ENCODE results near the gene JAZF1. TPM values are rescaled to one million over a fixed set of nuclear protein-coding genes. Genes with fewer than 3 reads are reported as not detected.

JAZF1 gene
- total and polyA plus RNA-seq, 2 donors: 30.7 to 31.9 TPM

DNA sequence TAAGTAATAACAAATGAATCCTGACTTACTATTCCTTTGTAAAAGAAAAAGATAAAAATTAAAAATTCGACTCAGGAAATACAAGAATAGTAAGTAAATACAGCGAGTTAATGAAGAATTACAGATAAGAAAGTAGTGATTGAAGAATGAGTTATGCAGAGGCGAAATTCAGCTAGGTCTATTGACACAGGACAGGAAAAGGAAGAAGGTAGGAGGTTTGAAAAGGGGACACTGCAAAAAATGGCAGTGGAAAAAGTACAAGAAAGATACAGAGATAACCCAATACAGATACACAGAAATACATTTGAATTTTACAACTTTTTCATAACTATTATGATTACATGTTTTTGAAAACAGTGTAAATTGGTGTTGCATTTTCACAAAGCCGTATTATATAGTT, 28.0 kb downstream of the JAZF1 start:
- no peak overlapping the region for H3K27ac ChIP-seq (ENCODE audit: low read depth)
- no peaks in the 10 kb centered on the region for H3K4me1 ChIP-seq (ENCODE audit: insufficient read depth)
- WGBS: 91% methylated on average over 4 of the region's 4 CpGs
- DNase-seq (ENCODE audit: extremely low spot score): no peak
- no peaks in the 10 kb centered on the region for H3K36me3 ChIP-seq (ENCODE audit: insufficient read depth)
- no peak overlapping the region for H3K4me3 ChIP-seq (ENCODE audit: low read depth, low read length)

DNA sequence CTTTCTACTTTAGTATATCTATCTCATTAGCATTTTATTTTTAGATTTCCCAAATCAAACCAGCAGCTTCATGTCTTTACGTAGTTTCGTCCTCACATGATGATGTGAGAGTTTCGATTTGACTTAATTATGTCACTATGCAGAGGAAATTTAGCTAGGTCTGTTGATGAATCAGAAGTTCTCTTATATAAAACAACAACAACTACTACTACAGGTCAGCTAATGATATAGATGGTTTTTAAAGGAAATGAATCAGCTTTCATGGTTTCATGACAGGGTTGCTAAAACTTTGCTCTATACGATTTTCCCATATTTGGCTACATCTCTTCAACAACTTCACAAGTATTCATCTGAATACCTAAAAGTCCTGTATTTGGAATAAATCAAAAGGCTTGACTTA, 28.6 kb downstream of the JAZF1 start:
- no peaks in the 10 kb centered on the region for H3K4me1 ChIP-seq (ENCODE audit: insufficient read depth)
- H3K27ac ChIP-seq (ENCODE audit: low read depth): no peak overlapping the region
- no peak overlapping the region for H3K4me3 ChIP-seq (ENCODE audit: low read depth, low read length)
- no peak for DNase-seq (ENCODE audit: extremely low spot score)
- WGBS: 89% methylated on average over 4 of the region's 4 CpGs
- no peaks in the 10 kb centered on the region for H3K36me3 ChIP-seq (ENCODE audit: insufficient read depth)

DNA sequence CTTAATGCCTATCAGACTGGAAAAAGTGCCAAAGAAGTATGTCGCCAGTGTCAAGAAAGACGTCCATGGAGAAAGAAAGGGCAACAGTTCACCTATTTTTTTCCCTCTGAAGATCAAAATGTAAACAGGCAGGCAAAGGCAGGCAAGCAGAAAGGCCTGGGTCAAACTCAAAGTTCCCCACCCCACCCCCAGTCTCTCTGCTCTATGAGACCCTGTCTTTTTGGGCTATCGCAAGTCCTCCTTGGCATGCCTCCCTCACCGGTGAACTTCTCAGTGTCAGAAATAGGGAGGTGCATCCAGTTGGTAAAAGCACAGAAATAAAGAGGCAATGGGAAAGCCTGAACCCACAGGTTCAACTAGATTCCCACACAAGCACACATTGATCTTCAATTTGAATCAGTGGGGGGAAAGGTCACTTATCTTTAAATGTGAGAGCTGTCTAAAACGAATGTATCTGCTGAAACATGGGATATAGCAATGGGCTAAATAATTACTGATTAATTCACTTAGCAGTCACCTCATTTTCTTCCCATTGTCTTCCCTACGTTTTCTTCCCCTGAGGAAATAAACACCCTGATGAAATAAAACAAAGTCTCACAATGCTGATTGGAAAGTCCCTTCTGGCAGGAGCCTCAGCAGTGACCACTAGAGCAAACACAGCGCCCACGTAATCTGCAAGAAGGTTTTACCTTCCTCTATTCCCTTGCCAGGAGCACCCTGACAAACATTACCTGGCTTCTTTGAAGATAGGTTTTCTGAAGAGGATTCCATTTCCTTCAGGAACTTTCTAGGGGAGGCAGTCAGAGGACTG, 31.1 kb downstream of the JAZF1 start:
- Histone ChIP-seq H3K4me3 (ENCODE audit: low read depth, low read length) (no peak overlapping the region), H3K4me1 (ENCODE audit: insufficient read depth) (no peaks in the 10 kb centered on the region), H3K27ac (ENCODE audit: low read depth) (no peak overlapping the region), H3K36me3 (ENCODE audit: insufficient read depth) (no peaks in the 10 kb centered on the region)
- no peak for DNase-seq (ENCODE audit: extremely low spot score)
- 78% methylated on average over 8 of the region's 8 CpGs for WGBS

DNA sequence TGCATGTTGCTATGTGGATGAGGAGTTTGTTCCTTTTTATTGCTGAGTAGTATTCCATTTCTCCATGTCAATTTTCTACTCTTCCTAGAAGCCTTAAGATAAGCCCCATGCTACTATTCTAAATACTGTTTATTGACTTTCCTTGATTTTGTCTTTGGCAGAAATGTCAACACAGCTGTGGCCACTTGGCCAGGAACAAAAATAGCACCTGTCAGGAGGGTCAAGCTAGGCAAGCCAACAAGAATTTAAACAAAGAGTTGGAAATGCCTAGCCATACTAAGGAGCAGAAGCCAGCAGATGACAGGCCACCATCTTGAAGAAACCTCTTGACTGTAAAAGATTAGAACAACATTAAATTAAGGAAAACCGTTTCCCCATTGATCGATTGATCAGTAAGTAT, 34.7 kb downstream of the JAZF1 start:
- Histone ChIP-seq H3K4me3 (ENCODE audit: low read depth, low read length) (no peak overlapping the region), H3K27ac (ENCODE audit: low read depth) (no peak overlapping the region), H3K36me3 (ENCODE audit: insufficient read depth) (no peaks in the 10 kb centered on the region), H3K4me1 (ENCODE audit: insufficient read depth) (no peaks in the 10 kb centered on the region)
- 97% methylated on average over 2 of the region's 2 CpGs for WGBS
- no peak for DNase-seq (ENCODE audit: extremely low spot score)

DNA sequence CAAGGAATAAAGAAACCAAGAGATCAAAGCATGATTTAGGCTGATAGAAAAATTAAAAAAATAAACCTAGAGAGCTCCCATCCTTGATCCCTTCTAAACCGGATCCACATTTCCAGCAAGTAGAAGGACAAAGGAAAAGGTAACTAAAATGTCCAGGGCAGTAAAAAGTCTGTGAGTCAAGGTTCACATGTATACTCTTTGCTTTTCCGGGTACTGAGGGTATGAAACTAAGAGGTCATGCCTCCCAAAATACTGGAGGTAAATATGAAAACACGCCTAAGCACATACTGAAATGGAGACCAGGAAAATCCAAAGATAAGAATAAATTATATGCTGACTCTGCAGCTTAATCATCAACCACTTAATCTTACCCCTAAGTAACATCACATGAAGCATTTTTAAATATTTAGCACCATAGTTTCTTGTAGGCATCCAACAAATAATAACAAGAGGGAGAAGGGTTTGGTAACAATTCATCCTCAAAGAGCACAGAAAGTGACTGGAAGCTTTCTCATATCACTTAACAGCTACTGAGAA, 35.4 kb downstream of the JAZF1 start:
- WGBS: 90% methylated on average over 3 of the region's 3 CpGs
- Histone ChIP-seq H3K4me3 (ENCODE audit: low read depth, low read length) (no peak overlapping the region), H3K36me3 (ENCODE audit: insufficient read depth) (no peaks in the 10 kb centered on the region), H3K4me1 (ENCODE audit: insufficient read depth) (no peaks in the 10 kb centered on the region), H3K27ac (ENCODE audit: low read depth) (no peak overlapping the region)
- no peak for DNase-seq (ENCODE audit: extremely low spot score)

DNA sequence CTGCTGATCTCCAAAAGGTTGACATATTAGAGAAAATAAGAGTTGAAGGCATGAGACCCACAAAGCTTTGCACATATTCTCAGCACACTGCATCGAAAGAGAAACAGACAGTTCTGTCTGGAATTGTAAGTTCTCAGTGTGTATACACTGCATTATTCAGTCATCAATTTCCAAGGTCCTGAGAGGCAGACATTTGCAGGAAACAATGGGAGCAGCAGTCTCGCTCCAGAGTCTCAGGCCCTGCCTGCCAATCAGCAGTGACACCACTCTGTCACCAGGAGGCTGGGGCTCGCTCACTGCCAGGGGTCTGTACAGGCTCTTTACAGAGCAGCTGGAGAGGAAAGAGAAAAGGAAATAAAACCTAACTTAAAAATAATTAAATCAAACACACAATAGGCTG, 36.3 kb downstream of the JAZF1 start:
- DNase-seq (ENCODE audit: extremely low spot score): no peak
- WGBS: 94% methylated on average over 3 of the region's 3 CpGs
- Histone ChIP-seq H3K4me1 (ENCODE audit: insufficient read depth) (no peaks in the 10 kb centered on the region), H3K36me3 (ENCODE audit: insufficient read depth) (no peaks in the 10 kb centered on the region), H3K27ac (ENCODE audit: low read depth) (no peak overlapping the region), H3K4me3 (ENCODE audit: low read depth, low read length) (no peak overlapping the region)

DNA sequence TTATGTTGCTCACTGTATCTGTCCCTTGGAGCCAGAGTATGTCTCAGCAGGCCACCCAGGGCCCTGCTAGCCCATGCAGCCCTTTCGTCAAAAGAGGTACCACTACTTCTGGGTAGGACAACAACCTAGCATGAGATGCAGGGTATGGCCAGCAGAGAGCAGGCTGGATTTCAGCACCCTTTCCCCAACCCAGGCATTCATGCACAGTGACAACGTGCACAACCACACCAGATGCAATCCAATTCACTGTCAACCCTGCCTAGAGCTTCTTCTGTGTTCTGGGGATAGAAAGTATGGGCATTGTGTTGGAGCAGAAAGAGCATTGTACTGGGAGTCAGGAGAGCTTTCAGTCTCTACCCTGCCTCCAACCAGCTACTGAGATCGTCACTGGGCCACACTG, 37.9 kb downstream of the JAZF1 start:
- H3K27ac ChIP-seq (ENCODE audit: low read depth): no peak overlapping the region
- 90% methylated on average over 3 of the region's 3 CpGs for WGBS

DNA sequence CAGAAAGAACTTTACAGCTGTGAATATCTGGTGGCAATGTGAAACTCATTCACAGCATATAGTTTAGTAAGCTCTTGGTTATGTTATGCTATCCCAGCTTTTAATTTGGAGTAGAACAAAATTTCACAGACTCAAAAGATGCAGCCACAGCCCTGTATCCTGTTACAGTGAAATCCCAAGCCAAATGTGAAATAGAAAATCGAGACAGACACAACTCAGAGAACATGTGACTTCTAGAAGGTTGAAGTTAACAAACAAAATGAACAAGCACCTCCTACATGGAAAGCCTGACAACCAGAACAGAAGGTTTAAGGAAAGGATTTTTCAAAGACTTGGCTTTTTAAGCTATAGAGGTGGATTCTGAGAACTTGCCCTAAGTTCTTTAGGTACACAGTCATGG, 39.6 kb downstream of the JAZF1 start:
- no peak overlapping the region for H3K27ac ChIP-seq (ENCODE audit: low read depth)
- no peak overlapping the region for H3K4me3 ChIP-seq (ENCODE audit: low read depth, low read length)
- no peak for DNase-seq (ENCODE audit: extremely low spot score)
- H3K4me1 ChIP-seq (ENCODE audit: insufficient read depth): peaks cover 1% of the 10 kb centered on the region
- 38% methylated on average over 1 of the region's 1 CpG for WGBS
- no peaks in the 10 kb centered on the region for H3K36me3 ChIP-seq (ENCODE audit: insufficient read depth)

More for the DNA sequence above, 37.9 kb downstream of the JAZF1 start:
- H3K4me3 ChIP-seq (ENCODE audit: low read depth, low read length): no peak overlapping the region
- no peak for DNase-seq (ENCODE audit: extremely low spot score)
- H3K4me1 ChIP-seq (ENCODE audit: insufficient read depth): no peaks in the 10 kb centered on the region
- H3K36me3 ChIP-seq (ENCODE audit: insufficient read depth): no peaks in the 10 kb centered on the region

DNA sequence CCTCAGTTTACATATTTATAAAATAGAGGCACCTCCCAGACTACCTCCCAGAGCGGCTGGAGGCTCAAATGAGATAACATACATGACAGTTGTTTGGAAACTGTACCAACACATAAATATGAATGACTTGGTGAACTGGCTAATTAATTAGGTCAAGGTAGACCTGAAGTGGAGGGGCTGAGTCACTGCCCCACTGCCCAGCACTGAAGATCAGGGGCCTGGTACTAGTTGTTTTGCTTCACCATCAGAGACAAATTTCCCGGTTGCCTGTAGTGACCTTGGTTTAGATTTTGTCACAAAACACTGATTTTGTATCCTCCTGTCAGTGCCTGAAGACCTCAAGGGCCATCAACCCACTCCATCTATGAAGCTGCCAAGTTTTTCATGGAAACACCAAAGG, 41.8 kb downstream of the JAZF1 start:
- 92% methylated on average over 2 of the region's 2 CpGs for WGBS
- peaks cover 1% of the 10 kb centered on the region for H3K4me1 ChIP-seq (ENCODE audit: insufficient read depth)
- no peak overlapping the region for H3K27ac ChIP-seq (ENCODE audit: low read depth)
- H3K4me3 ChIP-seq (ENCODE audit: low read depth, low read length): no peak overlapping the region
- no peak for DNase-seq (ENCODE audit: extremely low spot score)
- no peaks in the 10 kb centered on the region for H3K36me3 ChIP-seq (ENCODE audit: insufficient read depth)

DNA sequence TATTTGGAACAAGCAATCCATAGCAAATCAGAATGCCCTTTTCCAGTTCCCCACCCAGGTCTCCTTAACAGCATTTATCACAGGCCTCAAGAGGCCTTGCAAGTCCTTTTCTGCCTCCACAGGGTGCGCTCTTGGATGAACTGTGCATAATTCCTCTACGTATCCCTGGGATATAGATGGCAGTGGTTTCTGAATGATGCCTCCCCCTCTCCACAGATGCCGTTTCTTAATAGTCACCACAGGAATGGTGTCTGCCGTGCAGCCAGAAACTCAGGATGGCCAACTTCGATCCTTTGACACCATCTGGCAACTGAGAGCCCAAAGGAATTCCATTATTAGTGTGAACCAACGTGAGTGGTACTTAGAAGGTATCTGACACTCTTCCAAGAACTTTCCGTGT, 43.1 kb downstream of the JAZF1 start:
- DNase-seq (ENCODE audit: extremely low spot score): no peak
- 94% methylated on average over 7 of the region's 7 CpGs for WGBS
- Histone ChIP-seq H3K4me1 (ENCODE audit: insufficient read depth) (peaks cover 1% of the 10 kb centered on the region), H3K36me3 (ENCODE audit: insufficient read depth) (no peaks in the 10 kb centered on the region), H3K4me3 (ENCODE audit: low read depth, low read length) (no peak overlapping the region), H3K27ac (ENCODE audit: low read depth) (no peak overlapping the region)

DNA sequence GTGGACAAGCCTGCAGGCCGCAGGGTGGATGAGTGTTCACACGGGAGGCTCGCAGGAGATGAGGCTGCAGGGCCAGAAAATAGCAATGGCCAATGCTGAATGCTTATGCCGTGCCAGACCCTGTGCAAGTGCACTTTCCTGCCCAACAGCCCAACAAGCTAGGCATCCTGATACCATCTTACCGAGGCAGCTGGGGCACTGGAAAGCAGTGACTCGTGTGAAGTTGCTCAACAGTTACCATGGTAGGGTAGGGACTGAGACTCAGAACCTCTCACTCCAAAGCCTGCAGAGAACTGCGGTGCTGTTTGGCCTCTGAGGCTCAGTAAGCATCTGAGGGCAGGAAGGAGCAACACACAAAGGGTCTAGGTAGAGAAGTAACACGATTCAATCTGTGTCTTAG, 43.7 kb downstream of the JAZF1 start:
- no peak for DNase-seq (ENCODE audit: extremely low spot score)
- Histone ChIP-seq H3K27ac (ENCODE audit: low read depth) (no peak overlapping the region), H3K36me3 (ENCODE audit: insufficient read depth) (no peaks in the 10 kb centered on the region), H3K4me3 (ENCODE audit: low read depth, low read length) (no peak overlapping the region), H3K4me1 (ENCODE audit: insufficient read depth) (peaks cover 1% of the 10 kb centered on the region)
- 92% methylated on average over 8 of the region's 8 CpGs for WGBS

DNA sequence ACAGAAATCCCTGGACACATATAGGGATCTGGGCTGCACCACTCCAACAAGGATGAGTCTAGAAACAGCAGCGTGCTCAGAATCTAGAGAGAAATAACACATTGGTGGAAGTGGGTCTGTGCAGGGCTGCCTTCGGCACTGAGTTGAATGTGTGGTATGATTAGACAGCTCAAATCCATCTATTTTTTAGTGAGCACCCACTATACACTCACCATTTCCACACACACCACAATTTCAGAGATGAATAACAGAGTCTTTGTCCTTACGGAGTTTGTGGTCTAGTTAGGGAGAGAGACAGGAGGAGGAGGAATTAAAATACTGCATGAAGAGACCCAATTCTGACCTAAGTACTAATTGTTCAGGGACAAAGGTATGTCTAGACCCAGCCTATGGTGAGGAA, 44.2 kb downstream of the JAZF1 start:
- WGBS: 61% methylated on average over 3 of the region's 3 CpGs
- H3K36me3 ChIP-seq (ENCODE audit: insufficient read depth): no peaks in the 10 kb centered on the region
- no peak for DNase-seq (ENCODE audit: extremely low spot score)
- no peak overlapping the region for H3K4me3 ChIP-seq (ENCODE audit: low read depth, low read length)
- peaks cover 1% of the 10 kb centered on the region for H3K4me1 ChIP-seq (ENCODE audit: insufficient read depth)
- no peak overlapping the region for H3K27ac ChIP-seq (ENCODE audit: low read depth)

DNA sequence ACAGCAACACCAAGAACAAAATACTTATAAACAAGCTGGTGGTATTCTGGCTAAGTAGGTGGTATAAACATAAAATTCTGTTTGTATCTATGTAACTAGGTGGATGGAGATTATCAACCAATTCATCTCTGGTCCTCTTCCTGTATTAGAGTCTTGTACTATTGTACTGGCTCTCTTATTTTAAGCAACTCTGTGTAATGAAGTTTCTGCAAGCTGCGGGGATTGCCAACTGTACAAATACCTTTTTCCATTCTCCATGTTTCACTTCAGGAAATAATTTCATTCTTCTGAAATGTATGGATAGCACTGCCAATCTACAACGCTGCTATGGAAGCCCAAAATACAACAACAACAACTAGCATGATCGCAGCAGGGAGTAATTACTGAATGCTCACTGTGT, 44.8 kb downstream of the JAZF1 start:
- Histone ChIP-seq H3K4me3 (ENCODE audit: low read depth, low read length) (no peak overlapping the region), H3K36me3 (ENCODE audit: insufficient read depth) (no peaks in the 10 kb centered on the region), H3K27ac (ENCODE audit: low read depth) (no peak overlapping the region), H3K4me1 (ENCODE audit: insufficient read depth) (peaks cover 1% of the 10 kb centered on the region)
- WGBS: 51% methylated on average over 3 of the region's 3 CpGs
- DNase-seq (ENCODE audit: extremely low spot score): no peak

DNA sequence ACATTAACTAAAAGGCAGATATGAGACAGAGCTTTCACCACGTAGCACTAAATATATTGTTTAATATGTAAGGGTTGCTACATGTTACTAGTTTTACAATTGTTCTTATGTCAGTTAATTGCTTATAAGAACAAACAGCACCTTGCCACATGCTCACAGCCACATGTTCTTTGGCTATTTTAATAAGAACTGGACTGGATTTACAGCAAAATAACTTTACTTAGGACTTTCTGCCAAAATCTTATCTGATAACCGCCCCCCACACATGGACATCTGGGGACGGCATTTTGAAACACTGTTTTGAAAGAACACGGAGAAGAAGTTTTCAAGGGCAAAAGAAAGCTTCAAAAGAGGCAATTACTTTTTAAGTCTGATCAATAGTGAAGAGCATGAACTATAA, 45.3 kb downstream of the JAZF1 start:
- 22% methylated on average over 4 of the region's 4 CpGs for WGBS
- no peak overlapping the region for H3K4me3 ChIP-seq (ENCODE audit: low read depth, low read length)
- H3K4me1 ChIP-seq (ENCODE audit: insufficient read depth): peaks cover 3% of the 10 kb centered on the region
- DNase-seq (ENCODE audit: extremely low spot score): peak; percentile 69
- no peak overlapping the region for H3K27ac ChIP-seq (ENCODE audit: low read depth)
- H3K36me3 ChIP-seq (ENCODE audit: insufficient read depth): no peaks in the 10 kb centered on the region
